Heart left ventricle (tissue), 13 donors: ENCODE results near the gene KLLN.

Experiments used
- POLR2A ChIP-seq, 2 donors: fragments of 450-650 bp; IDR thresholded peaks; one replicate each; pipeline ENCODE4 v1.6.1; 2017; ENCODE audit warnings: antibody characterized with exemption in 2 of 2, mild to moderate bottlenecking in 2 of 2, moderate library complexity in 2 of 2
- TF ChIP-seq, protein P1 (sequence below), 12 donors: fragments of 200-600 bp; sonication (generic) in 4 of 12; IDR thresholded peaks; one replicate each; pipeline versions ENCODE4 v1.5.0 to v1.8.0; 2018 to 2022; ENCODE audit warnings: antibody characterized with exemption in 12 of 12, mild to moderate bottlenecking in 5 of 12
- donor health status: ischemic (EF 13 %, LVEDD 7.1; RV severe dilation, severe dysfunction).
- donor health status: DM: no; HTN: yes; CAD: no.
- donor health status: DM: no; HTN: no; CAD: no.
- donor health status: ischemic (EF 25% LVEDD 6.9; RV normal size, moderate dysfunction).
- donor health status: ischemic (EF 25% LVEDD 5.7; RV mildly dilated, moderate dysfunction).
- donor health status: ischemic (EF 35%, LVEDD 5.7; RV mildly dilated, moderate dysfunction).
- donor health status: nonischemic (EF 11% LVEDD 7.7; RV severe dilation, severe dysfunction).
- donor health status: DM: yes; HTN: yes; CAD: no.
- donor health status: PGD.
- donor health status: ischemic (EF 29% LVEDD 5.4; RV normal size, mild dysfunction).
- donor health status: nonischemic (EF 23%, LVEDD 6.1; RV moderate dilation, normal function).

GRCh38 chr10:87829986-87830729 lies 33.2 kb downstream of the KLLN start:
- TF ChIP-seq, protein P1, sequence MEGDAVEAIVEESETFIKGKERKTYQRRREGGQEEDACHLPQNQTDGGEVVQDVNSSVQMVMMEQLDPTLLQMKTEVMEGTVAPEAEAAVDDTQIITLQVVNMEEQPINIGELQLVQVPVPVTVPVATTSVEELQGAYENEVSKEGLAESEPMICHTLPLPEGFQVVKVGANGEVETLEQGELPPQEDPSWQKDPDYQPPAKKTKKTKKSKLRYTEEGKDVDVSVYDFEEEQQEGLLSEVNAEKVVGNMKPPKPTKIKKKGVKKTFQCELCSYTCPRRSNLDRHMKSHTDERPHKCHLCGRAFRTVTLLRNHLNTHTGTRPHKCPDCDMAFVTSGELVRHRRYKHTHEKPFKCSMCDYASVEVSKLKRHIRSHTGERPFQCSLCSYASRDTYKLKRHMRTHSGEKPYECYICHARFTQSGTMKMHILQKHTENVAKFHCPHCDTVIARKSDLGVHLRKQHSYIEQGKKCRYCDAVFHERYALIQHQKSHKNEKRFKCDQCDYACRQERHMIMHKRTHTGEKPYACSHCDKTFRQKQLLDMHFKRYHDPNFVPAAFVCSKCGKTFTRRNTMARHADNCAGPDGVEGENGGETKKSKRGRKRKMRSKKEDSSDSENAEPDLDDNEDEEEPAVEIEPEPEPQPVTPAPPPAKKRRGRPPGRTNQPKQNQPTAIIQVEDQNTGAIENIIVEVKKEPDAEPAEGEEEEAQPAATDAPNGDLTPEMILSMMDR (IDR thresholded peaks at IDR 0.05): no peak
- TF ChIP-seq POLR2A (IDR thresholded peaks at IDR 0.05): no peak
